IPS-18c (cell line): ENCODE results near the gene TLE1.

Experiments
- H3K4me3 ChIP-seq: 2 replicates; pipeline ENCODE4 v1.7.0; 2013; ENCODE audit warnings: low read depth, mild to moderate bottlenecking, low read length, moderate library complexity; ENCODE audit not compliant: insufficient read depth
- H3K9me3 ChIP-seq: one replicate; pipeline ENCODE4 v1.6.1; 2013; ENCODE audit warnings: mild to moderate bottlenecking, low read length, moderate library complexity; ENCODE audit not compliant: control insufficient read depth, insufficient read depth

TLE1 gene

GRCh38 chr9:81635521-81636254 is 53.7 kb downstream of the TLE1 start:
- H3K9me3 ChIP-seq: no peaks in the 10 kb centered on the region
- H3K4me3 ChIP-seq: no peak overlapping the region

- Histone ChIP-seq H3K4me3 (no peak overlapping the region), H3K9me3 (no peaks in the 10 kb centered on the region)
These were observed 54.3 kb downstream of the TLE1 start for GRCh38 chr9:81634915-81635516.

- Histone ChIP-seq H3K9me3 (no peaks in the 10 kb centered on the region), H3K4me3 (no peak overlapping the region)
These were observed 55.1 kb downstream of the TLE1 start for GRCh38 chr9:81633952-81634854.

- no peaks in the 10 kb centered on the region for H3K9me3 ChIP-seq
These were observed 56.7 kb downstream of the TLE1 start for GRCh38 chr9:81632599-81632998.

GRCh38 chr9:81631218-81631745 is 58.1 kb downstream of the TLE1 start:
- H3K4me3 ChIP-seq: no peak overlapping the region
- no peaks in the 10 kb centered on the region for H3K9me3 ChIP-seq

More at GRCh38 chr9:81632599-81632998, 56.7 kb downstream of the TLE1 start:
- no peak overlapping the region for H3K4me3 ChIP-seq

GRCh38 chr9:81629440-81629839 is 59.9 kb downstream of the TLE1 start:
- no peaks in the 10 kb centered on the region for H3K9me3 ChIP-seq
- H3K4me3 ChIP-seq: no peak overlapping the region

DNA sequence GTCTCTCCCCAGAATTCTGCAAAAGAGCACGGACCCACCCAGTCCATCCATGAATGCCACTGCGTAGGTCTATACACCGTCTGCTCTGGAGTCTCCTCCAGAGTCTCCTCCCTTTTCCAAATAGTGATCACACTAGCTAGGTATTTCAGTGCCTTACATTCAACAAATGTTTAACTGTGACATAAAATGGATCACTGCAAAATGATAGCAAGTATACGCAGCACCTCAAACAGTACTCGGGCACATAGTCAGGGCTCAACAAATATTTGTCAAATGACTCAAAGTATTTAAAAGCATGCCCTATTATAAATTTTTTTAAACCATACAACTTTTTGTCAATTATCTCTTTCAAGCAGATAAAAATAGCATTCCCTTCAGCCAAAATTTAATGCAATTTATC is 60.5 kb downstream of the TLE1 start:
- H3K4me3 ChIP-seq: no peak overlapping the region

DNA sequence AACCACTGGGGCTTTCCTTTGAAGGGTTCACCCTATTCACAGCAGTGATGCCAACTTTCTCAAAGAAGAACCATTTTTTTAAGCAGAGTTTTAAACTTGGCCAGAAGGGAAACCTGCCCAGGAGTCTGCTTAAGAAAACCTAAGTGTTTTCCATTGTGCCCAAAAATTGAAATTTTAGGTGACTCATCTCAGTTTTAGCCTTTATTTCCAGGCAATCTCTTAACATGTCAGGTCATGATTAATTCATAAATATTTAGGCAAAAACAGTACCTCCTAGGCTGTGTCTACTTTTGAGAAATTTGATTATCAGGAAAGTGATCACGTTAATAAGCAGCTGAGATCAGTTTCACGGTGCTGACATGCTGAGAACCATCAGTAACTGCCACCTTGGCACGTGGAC is 61.9 kb downstream of the TLE1 start:
- Histone ChIP-seq H3K9me3 (no peaks in the 10 kb centered on the region), H3K4me3 (no peak overlapping the region)

More for the DNA sequence above, 60.5 kb downstream of the TLE1 start:
- no peaks in the 10 kb centered on the region for H3K9me3 ChIP-seq

DNA sequence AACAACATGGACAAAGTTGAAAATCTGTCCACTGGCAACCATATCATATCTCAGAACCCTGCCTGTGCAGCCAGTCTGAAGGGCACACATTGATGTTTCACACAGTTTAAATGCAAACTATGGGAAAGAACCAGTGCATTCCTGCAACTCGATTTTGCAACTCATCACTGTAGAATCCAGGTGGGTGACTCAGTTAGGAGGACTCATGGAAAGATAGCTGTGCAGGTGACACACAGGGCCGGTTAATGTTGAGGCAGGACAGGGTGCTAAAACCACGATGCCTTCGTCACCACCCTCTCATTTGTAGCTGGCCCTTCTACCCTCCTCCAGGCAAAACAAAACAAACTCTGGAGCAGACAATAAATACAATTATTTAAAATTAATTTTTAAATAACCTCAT is 62.8 kb downstream of the TLE1 start:
- Histone ChIP-seq H3K4me3 (no peak overlapping the region), H3K9me3 (no peaks in the 10 kb centered on the region)

DNA sequence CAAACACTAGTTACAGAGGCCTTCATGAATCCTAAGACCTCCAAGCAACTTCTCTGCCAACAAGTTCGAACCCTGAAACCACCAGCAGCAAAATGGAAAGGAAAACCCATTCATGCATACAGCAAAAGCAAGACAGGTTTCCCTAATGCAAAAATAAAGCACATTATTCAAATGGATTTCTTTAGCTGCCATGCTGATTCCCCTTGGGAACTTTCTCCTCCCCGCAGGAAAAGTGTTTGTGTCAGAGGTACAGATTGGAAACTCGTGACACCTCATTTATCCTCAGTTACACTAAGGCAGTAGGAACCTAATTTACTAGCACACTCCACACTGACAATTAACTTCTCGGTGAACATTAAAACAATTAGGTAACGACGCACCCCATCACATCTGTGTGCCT is 63.4 kb downstream of the TLE1 start:
- Histone ChIP-seq H3K9me3 (no peaks in the 10 kb centered on the region), H3K4me3 (no peak overlapping the region)

GRCh38 chr9:81623778-81624177 is 65.6 kb downstream of the TLE1 start:
- Histone ChIP-seq H3K9me3 (no peaks in the 10 kb centered on the region), H3K4me3 (no peak overlapping the region)

DNA sequence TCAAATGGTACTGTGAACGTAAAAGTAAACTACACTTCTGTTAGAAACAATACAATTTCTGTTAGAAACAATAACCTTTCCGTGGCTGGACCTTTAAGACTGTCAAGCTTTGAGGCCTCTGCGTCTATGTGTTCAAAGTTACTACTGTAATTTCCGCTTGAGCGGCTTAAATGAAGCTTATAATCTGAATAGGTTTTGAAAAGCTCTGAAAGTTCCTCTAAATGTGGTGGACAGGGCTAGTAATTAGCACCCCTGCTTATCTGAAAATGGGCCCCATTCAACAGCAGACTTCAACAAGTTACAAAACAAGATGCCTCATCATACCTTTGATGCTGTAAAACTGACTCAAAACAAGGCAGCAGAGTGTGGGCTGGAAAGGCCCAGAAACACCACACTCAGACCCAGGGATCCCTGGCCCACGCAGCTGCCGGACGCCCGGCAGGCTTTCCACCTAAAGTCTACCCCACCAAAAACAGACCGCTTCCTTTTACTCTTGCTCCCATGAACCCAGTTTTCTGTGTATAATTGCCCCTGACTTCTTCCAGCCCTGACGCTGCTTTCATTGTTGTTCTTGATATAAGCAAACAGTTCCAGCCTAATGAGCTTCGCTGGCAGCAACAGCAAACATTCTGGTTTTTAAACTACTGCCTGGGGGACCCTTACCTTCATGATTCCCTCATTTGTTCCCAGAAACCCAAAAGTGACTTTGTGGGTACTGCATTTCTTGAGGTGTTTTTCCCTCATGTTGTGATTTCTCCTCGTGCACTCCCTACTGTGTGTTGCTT is 66.7 kb downstream of the TLE1 start:
- no peaks in the 10 kb centered on the region for H3K9me3 ChIP-seq
- H3K4me3 ChIP-seq: no peak overlapping the region

DNA sequence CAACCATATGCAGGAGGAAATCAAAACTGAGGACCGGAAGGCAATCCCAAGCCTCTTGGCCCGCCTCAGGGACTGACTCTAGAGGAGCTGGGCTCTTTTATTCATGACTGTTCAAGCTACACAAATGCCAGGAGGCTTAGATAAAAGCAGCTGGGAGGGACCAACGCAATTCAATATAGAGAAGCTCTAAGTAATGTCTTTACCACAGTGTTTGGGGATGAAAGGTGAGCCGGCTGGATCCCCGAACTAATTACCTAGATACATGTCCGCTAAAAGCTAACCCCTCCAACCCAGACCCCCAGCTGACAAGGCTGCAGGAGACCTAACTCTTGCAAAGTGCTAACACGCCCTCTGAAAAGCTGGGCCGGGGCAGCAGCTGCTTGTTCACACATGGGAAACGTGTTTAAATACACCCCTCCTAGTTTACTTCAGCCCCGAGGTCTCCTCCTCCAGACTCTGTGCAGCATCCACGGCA is 67.5 kb downstream of the TLE1 start:
- no peaks in the 10 kb centered on the region for H3K9me3 ChIP-seq
- no peak overlapping the region for H3K4me3 ChIP-seq

GRCh38 chr9:81621118-81621517 is 68.2 kb downstream of the TLE1 start:
- no peak overlapping the region for H3K4me3 ChIP-seq
- no peaks in the 10 kb centered on the region for H3K9me3 ChIP-seq

DNA sequence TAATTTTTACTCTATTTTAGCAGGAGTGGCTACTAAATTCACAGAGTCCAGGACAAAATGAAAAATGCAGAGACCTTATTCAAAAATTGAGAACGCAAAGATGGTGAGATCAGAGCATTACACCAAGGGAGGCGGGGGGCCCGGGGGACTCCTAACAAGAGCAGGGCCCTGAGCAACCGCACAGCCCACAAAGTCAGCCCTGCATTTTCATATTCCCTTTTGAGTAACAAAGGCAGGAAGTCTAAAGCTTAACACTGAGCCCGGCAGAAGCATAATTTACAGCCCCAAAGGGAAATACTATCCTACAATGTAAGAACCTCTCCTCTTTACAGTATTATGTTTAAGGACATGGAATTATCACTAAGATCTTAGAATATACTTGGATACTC is 69.4 kb downstream of the TLE1 start:
- no peaks in the 10 kb centered on the region for H3K9me3 ChIP-seq
- H3K4me3 ChIP-seq: no peak overlapping the region

DNA sequence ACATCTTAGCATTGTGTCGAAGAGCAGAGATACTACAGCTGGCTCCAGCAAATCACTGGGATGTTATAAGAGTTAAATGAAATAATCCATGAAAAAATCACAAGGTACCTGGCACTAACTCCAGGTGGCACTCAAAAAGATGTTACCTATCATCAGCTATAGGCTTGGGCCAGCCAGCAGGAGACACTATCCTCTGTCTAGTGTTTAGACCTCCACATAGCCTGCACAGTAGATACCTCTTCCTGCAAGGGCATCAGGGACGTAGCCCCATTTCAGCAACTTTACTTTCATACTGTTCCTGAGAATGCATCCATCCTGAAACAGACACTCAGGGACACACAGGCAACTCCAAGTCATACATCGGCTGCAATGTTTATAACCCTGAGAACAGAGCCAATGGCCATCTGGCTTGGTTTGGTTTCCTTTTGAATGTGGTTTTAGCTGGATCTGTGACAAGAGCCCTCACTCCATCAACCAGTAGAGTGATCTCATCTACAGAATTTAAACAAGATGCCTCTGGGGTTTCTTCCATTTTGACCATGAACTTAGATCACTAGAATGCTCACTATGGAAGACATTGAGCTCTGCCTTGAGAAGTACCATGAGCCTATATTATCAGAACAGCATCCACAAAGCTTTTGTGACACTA is 69.9 kb downstream of the TLE1 start:
- Histone ChIP-seq H3K4me3 (no peak overlapping the region), H3K9me3 (no peaks in the 10 kb centered on the region)
